H9 (cell line): Measurements from ENCODE around the gene PGLYRP4. TPM values are rescaled to one million over a fixed set of nuclear protein-coding genes. Genes with fewer than 3 reads are reported as not detected.

ENCODE experiments used
- DNase-seq: peaks from one replicate; pipeline ENCODE4 v3.0.0-alpha.2; 2017
- H2AFZ ChIP-seq: one replicate; pipeline ENCODE4 v1.6.1; 2013; ENCODE audit warnings: mild to moderate bottlenecking, low read length, control low read depth, moderate library complexity
- H2AK5ac ChIP-seq: 2 replicates; pipeline ENCODE4 v1.6.1; 2013; ENCODE audit warnings: low read length, control low read depth, mixed read lengths; ENCODE audit not compliant: insufficient read length
- H2BK120ac ChIP-seq: one replicate; pipeline ENCODE4 v1.6.1; 2013; ENCODE audit warnings: low read depth, mild to moderate bottlenecking, low read length, control low read depth, inconsistent platforms; ENCODE audit not compliant: poor library complexity, severe bottlenecking
- H2BK12ac ChIP-seq: 2 replicates; pipeline ENCODE4 v1.6.1; 2013; ENCODE audit warnings: low read length, control low read depth, mixed read lengths, low read depth; ENCODE audit not compliant: insufficient read length
- H2BK15ac ChIP-seq: 2 replicates; pipeline ENCODE4 v1.6.1; 2013; ENCODE audit warnings: low read depth, low read length, control low read depth
- H2BK20ac ChIP-seq: one replicate; pipeline ENCODE4 v1.6.1; 2013; ENCODE audit warnings: low read depth, mild to moderate bottlenecking, low read length, control low read depth, inconsistent platforms; ENCODE audit not compliant: poor library complexity, severe bottlenecking
- H2BK5ac ChIP-seq: 2 replicates; pipeline ENCODE4 v1.6.1; 2013; ENCODE audit warnings: low read length, control low read depth, mixed read lengths; ENCODE audit not compliant: insufficient read length
- H3K14ac ChIP-seq: 2 replicates; pipeline ENCODE4 v1.6.1; 2013; ENCODE audit warnings: low read length, control low read depth; ENCODE audit not compliant: insufficient read depth
- H3K18ac ChIP-seq: 2 replicates; pipeline ENCODE4 v1.6.1; 2013; ENCODE audit warnings: low read depth, mild to moderate bottlenecking, mixed read lengths, low read length, control low read depth; ENCODE audit not compliant: insufficient read length
- H3K23ac ChIP-seq: 2 replicates; pipeline ENCODE4 v1.6.1; 2013; ENCODE audit warnings: low read length, control low read depth, mixed read lengths, low read depth; ENCODE audit not compliant: insufficient read length
- H3K23me2 ChIP-seq: 2 replicates; pipeline ENCODE4 v1.6.1; 2013; ENCODE audit warnings: low read depth, mild to moderate bottlenecking, mixed read lengths, low read length, control low read depth; ENCODE audit not compliant: insufficient read length, poor library complexity, severe bottlenecking
- H3K27ac ChIP-seq: 2 replicates; pipeline ENCODE4 v1.5.1; 2013; ENCODE audit warnings: low read length, control low read depth, mixed read lengths, low read depth; ENCODE audit not compliant: insufficient read length
- H3K27me3 ChIP-seq: 2 replicates; pipeline ENCODE4 v1.6.1; 2013; ENCODE audit warnings: low read length, control low read depth, inconsistent platforms; ENCODE audit not compliant: insufficient read depth
- H3K4ac ChIP-seq: 2 replicates; pipeline ENCODE4 v1.6.1; 2013; ENCODE audit warnings: low read depth, mild to moderate bottlenecking, control low read depth, inconsistent platforms, low read length, moderate library complexity
- H3K4me1 ChIP-seq: 2 replicates; pipeline ENCODE4 v1.6.1; 2013; ENCODE audit warnings: low read length, control low read depth, inconsistent platforms; ENCODE audit not compliant: insufficient read depth
- H3K4me2 ChIP-seq: 2 replicates; pipeline ENCODE4 v1.6.1; 2013; ENCODE audit warnings: low read length, control low read depth, mixed read lengths; ENCODE audit not compliant: insufficient read length, insufficient read depth
- H3K56ac ChIP-seq: 2 replicates; pipeline ENCODE4 v1.6.1; 2013; ENCODE audit warnings: low read depth, mild to moderate bottlenecking, mixed read lengths, low read length, control low read depth; ENCODE audit not compliant: insufficient read length
- H3K79me1 ChIP-seq: 2 replicates; pipeline ENCODE4 v1.6.1; 2013; ENCODE audit warnings: low read depth, mild to moderate bottlenecking, moderate library complexity, low read length, control low read depth, inconsistent platforms; ENCODE audit not compliant: insufficient read depth, poor library complexity, severe bottlenecking
- H3K79me2 ChIP-seq: 2 replicates; pipeline ENCODE4 v1.6.1; 2013; ENCODE audit warnings: low read length, control low read depth, inconsistent platforms; ENCODE audit not compliant: insufficient read depth
- H3K9ac ChIP-seq: 2 replicates; pipeline ENCODE4 v1.6.1; 2013; ENCODE audit warnings: low read length, control low read depth, mixed read lengths; ENCODE audit not compliant: insufficient read length; ENCODE audit errors: extremely low read depth
- H3K9me3 ChIP-seq: one replicate; pipeline ENCODE4 v1.6.1; 2013; ENCODE audit warnings: low read depth, low read length, inconsistent platforms; ENCODE audit not compliant: control insufficient read depth
- H3T11ph ChIP-seq: one replicate; pipeline ENCODE4 v1.6.1; 2013; ENCODE audit warnings: mild to moderate bottlenecking, low read length, control low read depth, inconsistent platforms
- H4K20me1 ChIP-seq: one replicate; pipeline ENCODE4 v1.6.1; 2013; ENCODE audit not compliant: control insufficient read depth, insufficient read length, insufficient read depth
- H4K5ac ChIP-seq: 2 replicates; pipeline ENCODE4 v1.6.1; 2013; ENCODE audit warnings: low read depth, mild to moderate bottlenecking, mixed read lengths, low read length, control low read depth; ENCODE audit not compliant: insufficient read length
- H4K8ac ChIP-seq: replicated peaks from 2 replicates; pipeline ENCODE4 v1.6.1; 2013; ENCODE audit warnings: low read length, control low read depth, mixed read lengths, low read depth; ENCODE audit not compliant: insufficient read length
- H4K91ac ChIP-seq: 2 replicates; pipeline ENCODE4 v1.6.1; 2013; ENCODE audit warnings: low read depth, mild to moderate bottlenecking, moderate library complexity, mixed read lengths, low read length, control low read depth; ENCODE audit not compliant: insufficient read length
- H3K27ac Mint-ChIP-seq, 3 experiments: 2 replicates in 2 of 3; 3 replicates in 1 of 3; pipeline ENCODE4 v1.8.0; 2020 to 2021; ENCODE audit warnings: mixed read lengths in 3 of 3, mild to moderate bottlenecking in 1 of 3, moderate library complexity in 1 of 3
- H3K27me3 Mint-ChIP-seq: 2 replicates; pipeline ENCODE4 v1.8.0; 2021; ENCODE audit warnings: low read depth, mild to moderate bottlenecking, moderate library complexity, mixed read lengths
- H3K36me3 Mint-ChIP-seq, 3 experiments: 2 replicates in 2 of 3; 3 replicates in 1 of 3; pipeline ENCODE4 v1.8.0; 2020 to 2021; ENCODE audit warnings: low read depth in 3 of 3, mixed read lengths in 3 of 3; ENCODE audit not compliant: insufficient read depth in 1 of 3
- H3K4me1 Mint-ChIP-seq, 2 experiments: 2 replicates each; pipeline ENCODE4 v1.8.0; 2020; ENCODE audit warnings: mixed read lengths in 2 of 2
- H3K4me3 Mint-ChIP-seq, 2 experiments: 2 replicates in 1 of 2; 3 replicates in 1 of 2; pipeline ENCODE4 v1.8.0; 2020 to 2021; ENCODE audit warnings: mild to moderate bottlenecking in 2 of 2, mixed read lengths in 2 of 2, moderate library complexity in 1 of 2
- H3K9me3 Mint-ChIP-seq, 2 experiments: 2 replicates in 1 of 2; 3 replicates in 1 of 2; pipeline ENCODE4 v1.8.0; 2020; ENCODE audit warnings: mild to moderate bottlenecking in 2 of 2, mixed read lengths in 2 of 2, moderate library complexity in 1 of 2
- CTCF ChIP-seq: fragments of 200-600 bp; sonication (generic); conservative IDR thresholded peaks from 3 replicates; pipeline ENCODE4 v1.8.0; 2021; ENCODE audit warnings: antibody characterized with exemption, mild to moderate bottlenecking
- WGBS: extraction: QIAGEN DNeasy Blood & Tissue Kit; methylation state at CpG from one replicate; pipeline ENCODE4 v1.1.7; 2013; ENCODE audit warnings: missing lambda C conversion rate, low lambda C conversion rate, mixed read lengths; ENCODE audit not compliant: insufficient read length; ENCODE audit errors: extremely low coverage; 5-methylcytosine and 5-hydroxymethylcytosine counted together
- total RNA-seq: library from RNA; stranded (reverse); gene quantifications from 2 replicates; pipeline ENCODE4 v1.2.1, GENCODE V29; 2021

Gene PGLYRP4
- total RNA-seq, 1 experiment from 2014 or later: not detected

- Mint-ChIP-seq H3K36me3 (no peaks in the 10 kb centered on the region), H3K9me3 (peaks cover 0 to 4% of the 10 kb centered on the region in 2 experiments; a peak in 1 of 5 replicates), H3K4me3 (no peak overlapping the region), H3K27me3 (peaks cover 6% of the 10 kb centered on the region), H3K27ac (no peak overlapping the region), H3K4me1 (no peaks in the 10 kb centered on the region)
- Histone ChIP-seq H4K8ac (no peak overlapping the region), H2BK15ac (no peak overlapping the region), H3K79me1 (no peaks in the 10 kb centered on the region), H3K9me3 (no peaks in the 10 kb centered on the region), H3K9ac (no peak overlapping the region), H3K4me2 (no peak overlapping the region), H3K4me1 (no peaks in the 10 kb centered on the region), H3K4ac (no peak overlapping the region), H3K27me3 (no peaks in the 10 kb centered on the region), H4K91ac (no peak overlapping the region), H4K5ac (no peak overlapping the region), H3T11ph (no peak overlapping the region), H4K20me1 (no peaks in the 10 kb centered on the region), H2AK5ac (no peak overlapping the region), H3K79me2 (no peaks in the 10 kb centered on the region), H3K56ac (no peak overlapping the region), H3K27ac (no peak overlapping the region), H3K23ac (no peak overlapping the region), H2BK20ac (no peak overlapping the region), H2AFZ (no peak overlapping the region), H2BK120ac (no peak overlapping the region), H2BK5ac (no peak overlapping the region), H3K23me2 (no peaks in the 10 kb centered on the region), H3K18ac (no peak overlapping the region), H2BK12ac (no peak overlapping the region), H3K14ac (no peak overlapping the region)
- WGBS: no CpG with 5 or more reads among the region's 3 CpGs
- DNase-seq: no peak
- TF ChIP-seq CTCF: no peak
Observed at GRCh38 chr1:153370146-153370545, 21.5 kb upstream of the PGLYRP4 start.
